WTC11 (cell line): ENCODE results near the gene STK39. TPM values are rescaled to one million over a fixed set of nuclear protein-coding genes. Genes with fewer than 3 reads are reported as not detected.

Experiments used
- ATAC-seq: fragments of 200-7000 bp; cut with Tn5 transposase; 2 replicates; pipeline ENCODE4 v1.10.0; 2021; ENCODE audit warnings: mild to moderate bottlenecking, moderate library complexity
- CTCF ChIA-PET: fragments of 300-600 bp; sonication (Branson Sonifier 250); formaldehyde crosslinking; loops from one replicate; lab custom pipeline; 2021; ENCODE audit warnings: antibody characterized with exemption; lab: Charles Lee
- POLR2A ChIA-PET: fragments of 350-600 bp; sonication (Branson Sonifier 250); formaldehyde crosslinking; loops from one replicate; lab custom pipeline; 2021; ENCODE audit warnings: antibody characterized with exemption; lab: Charles Lee
- DNase-seq: peaks from one replicate; pipeline ENCODE4 v3.0.0; 2021; ENCODE audit warnings: low spot score
- H3K27ac Mint-ChIP-seq: 2 replicates; pipeline ENCODE4 v1.8.0; 2021; ENCODE audit warnings: mixed read lengths
- H3K27me3 Mint-ChIP-seq: 2 replicates; pipeline ENCODE4 v1.8.0; 2021; ENCODE audit warnings: low read depth, mild to moderate bottlenecking, moderate library complexity, mixed read lengths
- H3K36me3 Mint-ChIP-seq: 2 replicates; pipeline ENCODE4 v1.8.0; 2021; ENCODE audit warnings: mixed read lengths
- H3K4me1 Mint-ChIP-seq: 2 replicates; pipeline ENCODE4 v1.8.0; 2022; ENCODE audit warnings: mixed read lengths
- H3K4me3 Mint-ChIP-seq: 2 replicates; pipeline ENCODE4 v1.8.0; 2021; ENCODE audit warnings: mild to moderate bottlenecking, moderate library complexity, mixed read lengths
- H3K9me3 Mint-ChIP-seq: 2 replicates; pipeline ENCODE4 v1.8.0; 2021; ENCODE audit warnings: mixed read lengths
- AFF4 ChIP-seq: sonication (generic); formaldehyde crosslinking; IDR thresholded peaks from 2 replicates; pipeline ENCODE4 v1.8.1; 2023; ENCODE audit warnings: mild to moderate bottlenecking, missing genetic modification reagents, borderline replicate concordance
- ARID4B ChIP-seq: sonication (generic); formaldehyde crosslinking; IDR thresholded peaks from 2 replicates; pipeline ENCODE4 v1.8.0; 2023; ENCODE audit warnings: missing genetic modification reagents, mild to moderate bottlenecking, borderline replicate concordance
- ATF1 ChIP-seq: sonication (generic); formaldehyde crosslinking; IDR thresholded peaks from 2 replicates; pipeline ENCODE4 v1.8.1; 2023; ENCODE audit warnings: mild to moderate bottlenecking, moderate library complexity, missing genetic modification reagents
- CDX4 ChIP-seq: fragments of 250-450 bp; sonication (Bioruptor Pico); IDR thresholded peaks from 2 replicates; pipeline ENCODE4 v1.9.0; 2021; ENCODE audit warnings: moderate library complexity, mild to moderate bottlenecking, inconsistent platforms, borderline replicate concordance
- CREM ChIP-seq: sonication (generic); formaldehyde crosslinking; IDR thresholded peaks from 2 replicates; pipeline ENCODE4 v1.8.1; 2022; ENCODE audit warnings: mild to moderate bottlenecking, missing genetic modification reagents, moderate library complexity
- FOXP4 ChIP-seq: sonication (generic); formaldehyde crosslinking; IDR thresholded peaks from 2 replicates; pipeline ENCODE4 v1.8.0; 2022; ENCODE audit warnings: mild to moderate bottlenecking, missing genetic modification reagents
- NFYB ChIP-seq: sonication (generic); formaldehyde crosslinking; conservative IDR thresholded peaks from 2 replicates; pipeline ENCODE4 v1.8.0; 2022; ENCODE audit warnings: low read depth, missing genetic modification reagents
- SMAD3 ChIP-seq: sonication (generic); formaldehyde crosslinking; IDR thresholded peaks from 2 replicates; pipeline ENCODE4 v1.8.0; 2022; ENCODE audit warnings: missing genetic modification reagents, mild to moderate bottlenecking, borderline replicate concordance
- SMAD4 ChIP-seq: sonication (generic); formaldehyde crosslinking; IDR thresholded peaks from 2 replicates; pipeline ENCODE4 v1.8.0; 2022; ENCODE audit warnings: mild to moderate bottlenecking, missing genetic modification reagents
- TEAD4 ChIP-seq: sonication (generic); formaldehyde crosslinking; IDR thresholded peaks from 2 replicates; pipeline ENCODE4 v1.8.0; 2022; ENCODE audit warnings: mild to moderate bottlenecking, missing genetic modification reagents
- ZBTB21 ChIP-seq: sonication (generic); formaldehyde crosslinking; IDR thresholded peaks from 2 replicates; pipeline ENCODE4 v1.8.1; 2023; ENCODE audit warnings: mild to moderate bottlenecking, missing genetic modification reagents, borderline replicate concordance
- ZNF396 ChIP-seq: fragments of 250-450 bp; sonication (Bioruptor Pico); IDR thresholded peaks from 2 replicates; pipeline ENCODE4 v1.8.0; 2021; ENCODE audit warnings: mild to moderate bottlenecking, moderate library complexity, borderline replicate concordance
- ZNF671 ChIP-seq: fragments of 250-450 bp; sonication (Bioruptor Pico); IDR thresholded peaks from 2 replicates; pipeline ENCODE4 v1.8.0; 2021; ENCODE audit warnings: mild to moderate bottlenecking
- total RNA-seq: library from RNA; stranded (reverse); gene quantifications from 3 replicates; pipeline ENCODE4 v1.2.3, GENCODE V29; 2021
- TF ChIP-seq, protein P1 (sequence below): fragments of 250-450 bp; sonication (Bioruptor Pico); IDR thresholded peaks from 2 replicates; pipeline ENCODE4 v1.9.0; 2021; ENCODE audit warnings: mild to moderate bottlenecking, borderline replicate concordance

The STK39 gene
- total RNA-seq, 1 experiment from 2014 or later = 20.5 TPM

GRCh38 chr2:168215813-168216212 lies 31.6 kb downstream of the STK39 start:
- CTCF ChIA-PET = no interaction called here
- no peaks in the 10 kb centered on the region for H3K36me3 Mint-ChIP-seq
- H3K4me3 Mint-ChIP-seq = no peak overlapping the region
- DNase-seq (no peak), ATAC-seq (no peak)
- POLR2A ChIA-PET = no interaction called here
- no peak overlapping the region for H3K27ac Mint-ChIP-seq
- H3K4me1 Mint-ChIP-seq = peaks cover 19% of the 10 kb centered on the region
- H3K9me3 Mint-ChIP-seq = no peaks in the 10 kb centered on the region
- TF ChIP-seq ATF1 (CRISPR knock-in tag) = no peak
- TF ChIP-seq CDX4 (CRISPR knock-in tag) = no peak
- no peak for TF ChIP-seq ZNF396 (CRISPR knock-in tag)
- TF ChIP-seq CREM = no peak
- TF ChIP-seq ZNF671 (CRISPR knock-in tag) = no peak
- TF ChIP-seq, protein P1, sequence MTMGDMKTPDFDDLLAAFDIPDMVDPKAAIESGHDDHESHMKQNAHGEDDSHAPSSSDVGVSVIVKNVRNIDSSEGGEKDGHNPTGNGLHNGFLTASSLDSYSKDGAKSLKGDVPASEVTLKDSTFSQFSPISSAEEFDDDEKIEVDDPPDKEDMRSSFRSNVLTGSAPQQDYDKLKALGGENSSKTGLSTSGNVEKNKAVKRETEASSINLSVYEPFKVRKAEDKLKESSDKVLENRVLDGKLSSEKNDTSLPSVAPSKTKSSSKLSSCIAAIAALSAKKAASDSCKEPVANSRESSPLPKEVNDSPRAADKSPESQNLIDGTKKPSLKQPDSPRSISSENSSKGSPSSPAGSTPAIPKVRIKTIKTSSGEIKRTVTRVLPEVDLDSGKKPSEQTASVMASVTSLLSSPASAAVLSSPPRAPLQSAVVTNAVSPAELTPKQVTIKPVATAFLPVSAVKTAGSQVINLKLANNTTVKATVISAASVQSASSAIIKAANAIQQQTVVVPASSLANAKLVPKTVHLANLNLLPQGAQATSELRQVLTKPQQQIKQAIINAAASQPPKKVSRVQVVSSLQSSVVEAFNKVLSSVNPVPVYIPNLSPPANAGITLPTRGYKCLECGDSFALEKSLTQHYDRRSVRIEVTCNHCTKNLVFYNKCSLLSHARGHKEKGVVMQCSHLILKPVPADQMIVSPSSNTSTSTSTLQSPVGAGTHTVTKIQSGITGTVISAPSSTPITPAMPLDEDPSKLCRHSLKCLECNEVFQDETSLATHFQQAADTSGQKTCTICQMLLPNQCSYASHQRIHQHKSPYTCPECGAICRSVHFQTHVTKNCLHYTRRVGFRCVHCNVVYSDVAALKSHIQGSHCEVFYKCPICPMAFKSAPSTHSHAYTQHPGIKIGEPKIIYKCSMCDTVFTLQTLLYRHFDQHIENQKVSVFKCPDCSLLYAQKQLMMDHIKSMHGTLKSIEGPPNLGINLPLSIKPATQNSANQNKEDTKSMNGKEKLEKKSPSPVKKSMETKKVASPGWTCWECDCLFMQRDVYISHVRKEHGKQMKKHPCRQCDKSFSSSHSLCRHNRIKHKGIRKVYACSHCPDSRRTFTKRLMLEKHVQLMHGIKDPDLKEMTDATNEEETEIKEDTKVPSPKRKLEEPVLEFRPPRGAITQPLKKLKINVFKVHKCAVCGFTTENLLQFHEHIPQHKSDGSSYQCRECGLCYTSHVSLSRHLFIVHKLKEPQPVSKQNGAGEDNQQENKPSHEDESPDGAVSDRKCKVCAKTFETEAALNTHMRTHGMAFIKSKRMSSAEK = no peak
- TF ChIP-seq ARID4B (CRISPR knock-in tag) = no peak
- no peak for TF ChIP-seq SMAD4 (CRISPR knock-in tag)
- no peak for TF ChIP-seq TEAD4
- TF ChIP-seq FOXP4 (CRISPR knock-in tag) = no peak
- no peak for TF ChIP-seq ZBTB21
- TF ChIP-seq, all 79 proteins: peak for 0
- H3K27me3 Mint-ChIP-seq = no peaks in the 10 kb centered on the region

GRCh38 chr2:168212866-168213265 lies 34.5 kb downstream of the STK39 start:
- no peaks in the 10 kb centered on the region for H3K36me3 Mint-ChIP-seq
- H3K27ac Mint-ChIP-seq = no peak overlapping the region
- ATAC-seq = no peak
- peaks cover 12% of the 10 kb centered on the region for H3K4me1 Mint-ChIP-seq
- POLR2A ChIA-PET = no interaction called here
- H3K27me3 Mint-ChIP-seq = no peaks in the 10 kb centered on the region
- CTCF ChIA-PET = no interaction called here
- H3K9me3 Mint-ChIP-seq = no peaks in the 10 kb centered on the region
- no peak for DNase-seq
- no peak overlapping the region for H3K4me3 Mint-ChIP-seq
- TF ChIP-seq ZBTB21 = no peak
- no peak for TF ChIP-seq AFF4 (CRISPR knock-in tag)
- no peak for TF ChIP-seq SMAD3
- TF ChIP-seq NFYB (CRISPR knock-in tag) = no peak
- no peak for TF ChIP-seq FOXP4 (CRISPR knock-in tag)
